ENCODE data around the gene SLC28A1.
A peak's percentile ranks its signal among the peaks of the same experiment; 100 is the strongest.

The SLC28A1 gene

GRCh38 chr15:84880822-84881519 lies 3.5 kb upstream of the SLC28A1 start:
- H2AK5ac ChIP-seq (ENCODE audit: low read length) = no peak overlapping the region
- peaks cover 10 to 16% of the 10 kb centered on the region in 2 experiments for H3K4me1 ChIP-seq (ENCODE audit: control insufficient read depth in 1 of 2, insufficient read depth in 2 of 2, low read length in 2 of 2)
- H3K4me3 ChIP-seq (ENCODE audit: low read depth, low read length) = no peak overlapping the region

GRCh38 chr15:84881520-84881830 lies 3.0 kb upstream of the SLC28A1 start:
- no peak overlapping the region for H3K18ac ChIP-seq (ENCODE audit: low read length)
- H2BK5ac ChIP-seq (ENCODE audit: low read depth, low read length, poor library complexity) = no peak overlapping the region
- no peak overlapping the region for H3K23ac ChIP-seq (ENCODE audit: low read length)
- H4K12ac ChIP-seq (ENCODE audit: low read depth, low read length) = no peak overlapping the region
- no peaks in the 10 kb centered on the region for H3K27me3 ChIP-seq (ENCODE audit: insufficient read depth, low read length)
- H3K4me3 ChIP-seq (ENCODE audit: low read depth, low read length) = no peak overlapping the region
- H3K9ac ChIP-seq (ENCODE audit: low read length) = no peak overlapping the region
- no CpG with 5 or more reads among the region's 7 CpGs for WGBS (ENCODE audit: extremely low coverage, insufficient coverage, insufficient read length)
- H3K79me1 ChIP-seq (ENCODE audit: low read length) = peaks cover 8% of the 10 kb centered on the region
- no peak overlapping the region for H3K4me2 ChIP-seq (ENCODE audit: low read length)
- H4K91ac ChIP-seq (ENCODE audit: low read depth, low read length) = no peak overlapping the region
- H3K4me1 ChIP-seq (ENCODE audit: control insufficient read depth in 1 of 2, insufficient read depth in 2 of 2, low read length in 2 of 2) = peaks cover 10 to 16% of the 10 kb centered on the region in 2 experiments
- H2AFZ ChIP-seq (ENCODE audit: insufficient read depth, low read length, poor library complexity) = no peak overlapping the region
- no peaks in the 10 kb centered on the region for H3K36me3 ChIP-seq (ENCODE audit: control insufficient read depth in 1 of 2, insufficient read depth in 2 of 2, low read length in 2 of 2)
- no peak overlapping the region for H2BK120ac ChIP-seq (ENCODE audit: insufficient read depth, low read length, poor library complexity)
- no peak overlapping the region for H3K4ac ChIP-seq (ENCODE audit: low read depth, low read length)
- H3K9me3 ChIP-seq (ENCODE audit: insufficient read depth, low read depth, low read length) = no peaks in the 10 kb centered on the region
- no peak overlapping the region for H3K14ac ChIP-seq (ENCODE audit: low read length)
- no peak overlapping the region for H2BK12ac ChIP-seq (ENCODE audit: low read length)
- no peak overlapping the region for H2AK5ac ChIP-seq (ENCODE audit: low read length)
- DNase-seq = peak in 1 of 2 donors; percentile 10
- H4K8ac ChIP-seq (ENCODE audit: low read depth, low read length) = no peak overlapping the region
- H3K27ac ChIP-seq (ENCODE audit: low read depth, low read length) = no peak overlapping the region
- H3K79me2 ChIP-seq (ENCODE audit: control insufficient read depth, insufficient read depth, low read length, poor library complexity) = no peaks in the 10 kb centered on the region

More at GRCh38 chr15:84880822-84881519, 3.5 kb upstream of the SLC28A1 start:
- no peaks in the 10 kb centered on the region for H3K9me3 ChIP-seq (ENCODE audit: insufficient read depth, low read depth, low read length)
- no peaks in the 10 kb centered on the region for H3K79me2 ChIP-seq (ENCODE audit: control insufficient read depth, insufficient read depth, low read length, poor library complexity)
- peak overlapping the region; percentile 6 for H4K91ac ChIP-seq (ENCODE audit: low read depth, low read length)
- H3K4ac ChIP-seq (ENCODE audit: low read depth, low read length) = no peak overlapping the region
- H3K27me3 ChIP-seq (ENCODE audit: insufficient read depth, low read length) = no peaks in the 10 kb centered on the region
- no peak overlapping the region for H3K27ac ChIP-seq (ENCODE audit: low read depth, low read length)
- H3K23ac ChIP-seq (ENCODE audit: low read length) = no peak overlapping the region
- no peak overlapping the region for H3K18ac ChIP-seq (ENCODE audit: low read length)
- no peak overlapping the region for H2AFZ ChIP-seq (ENCODE audit: insufficient read depth, low read length, poor library complexity)
- H3K14ac ChIP-seq (ENCODE audit: low read length) = no peak overlapping the region
- H3K79me1 ChIP-seq (ENCODE audit: low read length) = peaks cover 8% of the 10 kb centered on the region
- no peak overlapping the region for H4K8ac ChIP-seq (ENCODE audit: low read depth, low read length)
- H3K36me3 ChIP-seq (ENCODE audit: control insufficient read depth in 1 of 2, insufficient read depth in 2 of 2, low read length in 2 of 2) = no peaks in the 10 kb centered on the region
- no peak overlapping the region for H2BK5ac ChIP-seq (ENCODE audit: low read depth, low read length, poor library complexity)
- no CpG with 5 or more reads among the region's 8 CpGs for WGBS (ENCODE audit: extremely low coverage, insufficient coverage, insufficient read length)
- no peak overlapping the region for H2BK12ac ChIP-seq (ENCODE audit: low read length)
- no peak overlapping the region for H2BK120ac ChIP-seq (ENCODE audit: insufficient read depth, low read length, poor library complexity)
- no peak overlapping the region for H3K9ac ChIP-seq (ENCODE audit: low read length)
- no peak for DNase-seq
- no peak overlapping the region for H4K12ac ChIP-seq (ENCODE audit: low read depth, low read length)
- no peak overlapping the region for H3K4me2 ChIP-seq (ENCODE audit: low read length)

- no peak overlapping the region for H2AFZ ChIP-seq (ENCODE audit: insufficient read depth, low read length, poor library complexity)
- H3K4me1 ChIP-seq (ENCODE audit: control insufficient read depth in 1 of 2, insufficient read depth in 2 of 2, low read length in 2 of 2) = peaks cover 7 to 11% of the 10 kb centered on the region in 2 experiments
- no peak overlapping the region for H2AK5ac ChIP-seq (ENCODE audit: low read length)
- DNase-seq = no peak
- no peak overlapping the region for H4K12ac ChIP-seq (ENCODE audit: low read depth, low read length)
- H3K9ac ChIP-seq (ENCODE audit: low read length) = no peak overlapping the region
- H3K23ac ChIP-seq (ENCODE audit: low read length) = no peak overlapping the region
- H4K8ac ChIP-seq (ENCODE audit: low read depth, low read length) = no peak overlapping the region
- no peak overlapping the region for H3K4ac ChIP-seq (ENCODE audit: low read depth, low read length)
- no peak overlapping the region for H4K91ac ChIP-seq (ENCODE audit: low read depth, low read length)
- no peak overlapping the region for H2BK120ac ChIP-seq (ENCODE audit: insufficient read depth, low read length, poor library complexity)
- no peaks in the 10 kb centered on the region for H3K36me3 ChIP-seq (ENCODE audit: control insufficient read depth in 1 of 2, insufficient read depth in 2 of 2, low read length in 2 of 2)
- H3K4me2 ChIP-seq (ENCODE audit: low read length) = no peak overlapping the region
- H3K18ac ChIP-seq (ENCODE audit: low read length) = no peak overlapping the region
- H3K79me1 ChIP-seq (ENCODE audit: low read length) = peaks cover 6% of the 10 kb centered on the region
- no peak overlapping the region for H3K14ac ChIP-seq (ENCODE audit: low read length)
- no CpG with 5 or more reads among the region's 6 CpGs for WGBS (ENCODE audit: extremely low coverage, insufficient coverage, insufficient read length)
- no peak overlapping the region for H3K27ac ChIP-seq (ENCODE audit: low read depth, low read length)
- H2BK12ac ChIP-seq (ENCODE audit: low read length) = no peak overlapping the region
- H3K27me3 ChIP-seq (ENCODE audit: insufficient read depth, low read length) = no peaks in the 10 kb centered on the region
- H3K79me2 ChIP-seq (ENCODE audit: control insufficient read depth, insufficient read depth, low read length, poor library complexity) = no peaks in the 10 kb centered on the region
- H2BK5ac ChIP-seq (ENCODE audit: low read depth, low read length, poor library complexity) = no peak overlapping the region
- peaks cover 2% of the 10 kb centered on the region for H3K9me3 ChIP-seq (ENCODE audit: insufficient read depth, low read depth, low read length)
- H3K4me3 ChIP-seq (ENCODE audit: low read depth, low read length) = no peak overlapping the region
Observed at GRCh38 chr15:84883466-84883865, 996 bp upstream of the SLC28A1 start.

- Histone ChIP-seq H2BK120ac (ENCODE audit: insufficient read depth, low read length, poor library complexity) (no peak overlapping the region), H2BK12ac (ENCODE audit: low read length) (no peak overlapping the region), H3K9ac (ENCODE audit: low read length) (no peak overlapping the region), H3K27me3 (ENCODE audit: insufficient read depth, low read length) (no peaks in the 10 kb centered on the region), H4K91ac (ENCODE audit: low read depth, low read length) (no peak overlapping the region), H3K4me3 (ENCODE audit: low read depth, low read length) (no peak overlapping the region), H3K14ac (ENCODE audit: low read length) (no peak overlapping the region), H3K4ac (ENCODE audit: low read depth, low read length) (no peak overlapping the region), H3K9me3 (ENCODE audit: insufficient read depth, low read depth, low read length) (peaks cover 2% of the 10 kb centered on the region), H3K4me1 (ENCODE audit: control insufficient read depth in 1 of 2, insufficient read depth in 2 of 2, low read length in 2 of 2) (peaks cover 0 to 2% of the 10 kb centered on the region in 2 experiments), H2AK5ac (ENCODE audit: low read length) (no peak overlapping the region), H3K4me2 (ENCODE audit: low read length) (no peak overlapping the region), H2BK5ac (ENCODE audit: low read depth, low read length, poor library complexity) (no peak overlapping the region), H3K79me2 (ENCODE audit: control insufficient read depth, insufficient read depth, low read length, poor library complexity) (no peaks in the 10 kb centered on the region), H4K12ac (ENCODE audit: low read depth, low read length) (no peak overlapping the region), H3K27ac (ENCODE audit: low read depth, low read length) (no peak overlapping the region), H3K36me3 (ENCODE audit: control insufficient read depth in 1 of 2, insufficient read depth in 2 of 2, low read length in 2 of 2) (no peaks in the 10 kb centered on the region), H3K23ac (ENCODE audit: low read length) (no peak overlapping the region), H2AFZ (ENCODE audit: insufficient read depth, low read length, poor library complexity) (no peak overlapping the region), H3K18ac (ENCODE audit: low read length) (no peak overlapping the region), H4K8ac (ENCODE audit: low read depth, low read length) (no peak overlapping the region), H3K79me1 (ENCODE audit: low read length) (no peaks in the 10 kb centered on the region)
- no peak for DNase-seq
- WGBS (ENCODE audit: extremely low coverage, insufficient coverage, insufficient read length) = no CpG with 5 or more reads among the region's 7 CpGs
Observed at GRCh38 chr15:84885801-84886200, 1.3 kb downstream of the SLC28A1 start.

Measured in trophoblast cell (in vitro differentiated cells and primary cell).